Tibial artery (tissue), 4 donors: Measurements from ENCODE around the gene MDM4.
"Not testable (repeated sequence)": the region's sequence is repeated elsewhere in the genome, so short reads cannot be mapped to it uniquely, and the experiment has no call there.

Experiments
- DNase-seq, 2 donors: peaks; one replicate each; pipeline ENCODE4 v3.0.0-alpha.2; 2019
- H3K27ac ChIP-seq, 2 donors: fragments of 200-600 bp; sonication (generic) in 1 of 2; 1 replicate in 1 of 2; 2 replicates in 1 of 2; pipeline ENCODE4 v1.5.1; 2018 to 2019; ENCODE audit warnings: mild to moderate bottlenecking in 1 of 2
- H3K27me3 ChIP-seq, 2 donors: fragments of 200-600 bp; sonication (generic) in 1 of 2; one replicate each; pipeline versions ENCODE4 v1.5.1 to v1.6.0; 2016 to 2019
- H3K36me3 ChIP-seq, 3 donors: fragments of 200-600 bp; sonication (generic) in 2 of 3; one replicate each; pipeline ENCODE4 v1.5.1; 2016 to 2019; ENCODE audit warnings: mild to moderate bottlenecking in 2 of 3
- H3K4me1 ChIP-seq, 4 donors: fragments of 200-600 bp; sonication (generic) in 2 of 4; 1 replicate in 3 of 4; 2 replicates in 1 of 4; pipeline ENCODE4 v1.5.1; 2016 to 2019
- H3K4me3 ChIP-seq, 2 donors: fragments of 200-600 bp; sonication (generic) in 1 of 2; 1 replicate in 1 of 2; 2 replicates in 1 of 2; pipeline ENCODE4 v1.5.1; 2018 to 2019; ENCODE audit warnings: mild to moderate bottlenecking in 2 of 2
- H3K9me3 ChIP-seq, 3 donors: fragments of 200-600 bp; sonication (generic) in 1 of 3; one replicate each; pipeline ENCODE4 v1.5.1; 2016 to 2019
- CTCF ChIP-seq, 2 experiments: fragments of 200-600 bp in 1 of 2; fragments of 450-650 bp in 1 of 2; IDR thresholded peaks; one replicate each; pipeline ENCODE4 v1.5.1; 2017 to 2019; ENCODE audit warnings: antibody characterized with exemption in 2 of 2, mild to moderate bottlenecking in 1 of 2, moderate library complexity in 1 of 2
- intact Hi-C: fragments of 100-400 bp; cut with DNase I; formaldehyde crosslinking; loops from one replicate; pipeline ENCODE4 v1.15.0; 2023; ENCODE audit warnings: low total_unique reads

The MDM4 gene

GRCh38 chr1:204480515-204480914 is 35.7 kb upstream of the MDM4 start:
- Histone ChIP-seq H3K27me3 (no peaks in the 10 kb centered on the region), H3K27ac (no peak overlapping the region), H3K4me1 (peaks cover 5 to 72% (median 54%) of the 10 kb centered on the region in 4 donors), H3K9me3 (no peaks in the 10 kb centered on the region), H3K4me3 (no peak overlapping the region), H3K36me3 (no peaks in the 10 kb centered on the region)
- intact Hi-C loops: no loop called here
- no peak for DNase-seq
- TF ChIP-seq CTCF (IDR thresholded peaks at IDR 0.05): no peak

- no peak overlapping the region for H3K27ac ChIP-seq
- intact Hi-C loops: no loop called here
- no peak for DNase-seq
- no peak overlapping the region for H3K4me3 ChIP-seq
- H3K4me1 ChIP-seq: peaks cover 0 to 40% (median 29%) of the 10 kb centered on the region in 4 donors
- H3K9me3 ChIP-seq: no peaks in the 10 kb centered on the region
- H3K36me3 ChIP-seq: no peaks in the 10 kb centered on the region
- no peaks in the 10 kb centered on the region for H3K27me3 ChIP-seq
- no peak for TF ChIP-seq CTCF (IDR thresholded peaks at IDR 0.05)
These were observed 32.4 kb upstream of the MDM4 start for GRCh38 chr1:204483791-204484190.

GRCh38 chr1:204486513-204487255 is 29.5 kb upstream of the MDM4 start:
- intact Hi-C loops, H3K4me3 ChIP-seq, H3K27me3 ChIP-seq, H3K36me3 ChIP-seq, DNase-seq, H3K9me3 ChIP-seq, H3K27ac ChIP-seq: not testable (repeated sequence)
- peaks cover 0 to 18% (median 11%) of the 10 kb centered on the region in 4 donors for H3K4me1 ChIP-seq

- no peak overlapping the region for H3K27ac ChIP-seq
These were observed 29.0 kb upstream of the MDM4 start for GRCh38 chr1:204487256-204487615.

GRCh38 chr1:204491655-204492054 is 24.6 kb upstream of the MDM4 start:
- no peaks in the 10 kb centered on the region for H3K36me3 ChIP-seq
- H3K27ac ChIP-seq: peak overlapping the region; percentile 91
- H3K4me1 ChIP-seq: peaks cover 0 to 36% (median 17%) of the 10 kb centered on the region in 4 donors
- no peaks in the 10 kb centered on the region for H3K27me3 ChIP-seq
- intact Hi-C loops: no loop called here
- no peak for DNase-seq
- no peaks in the 10 kb centered on the region for H3K9me3 ChIP-seq
- TF ChIP-seq CTCF (IDR thresholded peaks at IDR 0.05): no peak
- no peak overlapping the region for H3K4me3 ChIP-seq

More at GRCh38 chr1:204487256-204487615, 29.0 kb upstream of the MDM4 start:
- intact Hi-C loops: no loop called here
- H3K27me3 ChIP-seq: no peaks in the 10 kb centered on the region
- H3K4me3 ChIP-seq: no peak overlapping the region
- DNase-seq: no peak
- no peaks in the 10 kb centered on the region for H3K36me3 ChIP-seq
- H3K4me1 ChIP-seq: peaks cover 0 to 18% (median 9%) of the 10 kb centered on the region in 4 donors
- TF ChIP-seq CTCF (IDR thresholded peaks at IDR 0.05): no peak
- H3K9me3 ChIP-seq: no peaks in the 10 kb centered on the region

GRCh38 chr1:204493145-204493983 is 22.8 kb upstream of the MDM4 start:
- peak overlapping the region; percentile 91 for H3K27ac ChIP-seq
- TF ChIP-seq CTCF (IDR thresholded peaks at IDR 0.05): no peak
- H3K4me1 ChIP-seq: peaks cover 0 to 36% (median 18%) of the 10 kb centered on the region in 4 donors
- DNase-seq: peak; percentile 71 to 86
- H3K27me3 ChIP-seq: no peaks in the 10 kb centered on the region
- H3K36me3 ChIP-seq: no peaks in the 10 kb centered on the region
- no peaks in the 10 kb centered on the region for H3K9me3 ChIP-seq
- intact Hi-C loops: no loop called here
- peak overlapping the region; percentile 75 to 81 for H3K4me3 ChIP-seq
